ENCODE measurements around the gene CPNE7. TPM values are rescaled to one million over a fixed set of nuclear protein-coding genes. Genes with fewer than 3 reads are reported as not detected.

The CPNE7 gene
- total and polyA plus RNA-seq, 4 donors: 0.30 to 0.56 (median 0.47) TPM; not detected in 1

DNA sequence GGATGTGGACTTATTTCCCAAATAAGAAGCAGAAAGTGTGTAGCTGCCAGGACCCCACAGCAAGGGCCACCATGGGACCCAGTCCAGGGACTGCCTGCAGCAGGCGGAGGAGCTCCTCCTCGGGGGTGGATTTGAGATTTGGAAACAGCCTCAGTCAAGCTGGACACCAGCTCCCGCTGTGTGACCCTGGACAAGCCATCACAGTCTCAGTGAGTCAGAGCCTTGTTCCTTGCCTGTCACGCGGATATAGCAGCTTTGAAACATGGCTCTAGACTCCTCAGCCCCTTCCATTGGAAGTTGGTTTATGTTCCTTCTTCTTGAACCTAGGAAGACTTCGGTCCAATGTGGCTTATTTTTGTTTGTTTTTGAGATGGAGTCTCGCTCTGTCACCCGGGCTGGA is 25.4 kb downstream of the CPNE7 start:
- no peak for DNase-seq (ENCODE audit: low spot score)
- no peak overlapping the region for H3K9ac ChIP-seq (ENCODE audit: low read depth in 1 of 2, low read length in 2 of 2)
- no peaks in the 10 kb centered on the region for H3K36me3 ChIP-seq (ENCODE audit: control insufficient read depth in 4 of 4, insufficient read depth in 3 of 4, low read depth in 1 of 4, low read length in 3 of 4)
- no peaks in the 10 kb centered on the region for H3K9me3 ChIP-seq (ENCODE audit: control insufficient read depth in 4 of 4, low read length in 3 of 4)
- no peaks in the 10 kb centered on the region for H3K4me1 ChIP-seq (ENCODE audit: control insufficient read depth in 4 of 4, insufficient read depth in 4 of 4, low read length in 3 of 4)
- no peak overlapping the region for H3K27ac ChIP-seq (ENCODE audit: low read depth in 1 of 2, low read length in 2 of 2)
- no peak overlapping the region for H3K4me3 ChIP-seq (ENCODE audit: low read depth in 1 of 3, low read length in 3 of 3)
- TF ChIP-seq JUND (IDR thresholded peaks at IDR 0.05): no peak
- TF ChIP-seq RAD21 (IDR thresholded peaks at IDR 0.05): no peak
- TF ChIP-seq YY1 (IDR thresholded peaks at IDR 0.05): no peak
- TF ChIP-seq EGR1 (IDR thresholded peaks at IDR 0.05; ENCODE audit: low read depth in 2 of 2): no peak
- no peak for TF ChIP-seq TAF1 (conservative IDR thresholded peaks at IDR 0.05)
- TF ChIP-seq SP1 (IDR thresholded peaks at IDR 0.05): no peak
- H3K27me3 ChIP-seq (ENCODE audit: control insufficient read depth in 4 of 4, insufficient read depth in 4 of 4, low read length in 3 of 4): no peaks in the 10 kb centered on the region
- 83% methylated on average over 8 of the region's 8 CpGs for WGBS

GRCh38 chr16:89601906-89602272 is 26.3 kb downstream of the CPNE7 start:
- TF ChIP-seq TAF1 (conservative IDR thresholded peaks at IDR 0.05) (no peak), REST (IDR thresholded peaks at IDR 0.05) (no peak), YY1 (IDR thresholded peaks at IDR 0.05) (no peak), RAD21 (IDR thresholded peaks at IDR 0.05) (no peak), GABPA (IDR thresholded peaks at IDR 0.05 in 1 of 2, conservative IDR thresholded peaks at IDR 0.05 in 1 of 2) (no peak), FOXA2 (IDR thresholded peaks at IDR 0.05) (no peak), HNF4G (IDR thresholded peaks at IDR 0.05) (no peak), CTCF (IDR thresholded peaks at IDR 0.05; ENCODE audit: low read depth, low read length, missing input control) (no peak), RXRA (IDR thresholded peaks at IDR 0.05) (no peak), HNF4A (conservative IDR thresholded peaks at IDR 0.05) (no peak), NR2F2 (IDR thresholded peaks at IDR 0.05) (no peak), EGR1 (IDR thresholded peaks at IDR 0.05; ENCODE audit: low read depth in 2 of 2) (no peak), FOXA1 (IDR thresholded peaks at IDR 0.05) (no peak), SP1 (IDR thresholded peaks at IDR 0.05) (no peak), JUND (IDR thresholded peaks at IDR 0.05) (no peak)
- TF ChIP-seq, protein P1, sequence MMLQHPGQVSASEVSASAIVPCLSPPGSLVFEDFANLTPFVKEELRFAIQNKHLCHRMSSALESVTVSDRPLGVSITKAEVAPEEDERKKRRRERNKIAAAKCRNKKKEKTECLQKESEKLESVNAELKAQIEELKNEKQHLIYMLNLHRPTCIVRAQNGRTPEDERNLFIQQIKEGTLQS (IDR thresholded peaks at IDR 0.05): no peak
- TF ChIP-seq, protein P2, sequence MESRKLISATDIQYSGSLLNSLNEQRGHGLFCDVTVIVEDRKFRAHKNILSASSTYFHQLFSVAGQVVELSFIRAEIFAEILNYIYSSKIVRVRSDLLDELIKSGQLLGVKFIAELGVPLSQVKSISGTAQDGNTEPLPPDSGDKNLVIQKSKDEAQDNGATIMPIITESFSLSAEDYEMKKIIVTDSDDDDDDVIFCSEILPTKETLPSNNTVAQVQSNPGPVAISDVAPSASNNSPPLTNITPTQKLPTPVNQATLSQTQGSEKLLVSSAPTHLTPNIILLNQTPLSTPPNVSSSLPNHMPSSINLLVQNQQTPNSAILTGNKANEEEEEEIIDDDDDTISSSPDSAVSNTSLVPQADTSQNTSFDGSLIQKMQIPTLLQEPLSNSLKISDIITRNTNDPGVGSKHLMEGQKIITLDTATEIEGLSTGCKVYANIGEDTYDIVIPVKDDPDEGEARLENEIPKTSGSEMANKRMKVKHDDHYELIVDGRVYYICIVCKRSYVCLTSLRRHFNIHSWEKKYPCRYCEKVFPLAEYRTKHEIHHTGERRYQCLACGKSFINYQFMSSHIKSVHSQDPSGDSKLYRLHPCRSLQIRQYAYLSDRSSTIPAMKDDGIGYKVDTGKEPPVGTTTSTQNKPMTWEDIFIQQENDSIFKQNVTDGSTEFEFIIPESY (IDR thresholded peaks at IDR 0.05): no peak
- TF ChIP-seq, protein P3, sequence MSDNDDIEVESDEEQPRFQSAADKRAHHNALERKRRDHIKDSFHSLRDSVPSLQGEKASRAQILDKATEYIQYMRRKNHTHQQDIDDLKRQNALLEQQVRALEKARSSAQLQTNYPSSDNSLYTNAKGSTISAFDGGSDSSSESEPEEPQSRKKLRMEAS (IDR thresholded peaks at IDR 0.05): no peak
- H3K9me3 ChIP-seq (ENCODE audit: control insufficient read depth in 4 of 4, low read length in 3 of 4): no peaks in the 10 kb centered on the region
- H3K27me3 ChIP-seq (ENCODE audit: control insufficient read depth in 4 of 4, insufficient read depth in 4 of 4, low read length in 3 of 4): no peaks in the 10 kb centered on the region
- whole genome bisulfite sequencing: 69% methylated on average over 22 of the region's 22 CpGs
- H3K4me1 ChIP-seq (ENCODE audit: control insufficient read depth in 4 of 4, insufficient read depth in 4 of 4, low read length in 3 of 4): no peaks in the 10 kb centered on the region
- no peak overlapping the region for H3K4me3 ChIP-seq (ENCODE audit: low read depth in 1 of 3, low read length in 3 of 3)
- H3K27ac ChIP-seq (ENCODE audit: low read depth in 1 of 2, low read length in 2 of 2): no peak overlapping the region
- no peaks in the 10 kb centered on the region for H3K36me3 ChIP-seq (ENCODE audit: control insufficient read depth in 4 of 4, insufficient read depth in 3 of 4, low read depth in 1 of 4, low read length in 3 of 4)
- no peak overlapping the region for H3K9ac ChIP-seq (ENCODE audit: low read depth in 1 of 2, low read length in 2 of 2)
- no peak for DNase-seq (ENCODE audit: low spot score)
